VCaP (cell line): Measurements from ENCODE around the gene PARD3B.

Experiments used
- H3K27ac ChIP-seq: fragments of 450-650 bp; 2 replicates; pipeline ENCODE4 v1.5.1; 2017
- TF ChIP-seq, protein P1 (sequence below): fragments of 450-650 bp; conservative IDR thresholded peaks from 2 replicates; pipeline ENCODE4 v1.5.1; 2017; ENCODE audit warnings: mild to moderate bottlenecking, moderate library complexity

PARD3B gene

DNA sequence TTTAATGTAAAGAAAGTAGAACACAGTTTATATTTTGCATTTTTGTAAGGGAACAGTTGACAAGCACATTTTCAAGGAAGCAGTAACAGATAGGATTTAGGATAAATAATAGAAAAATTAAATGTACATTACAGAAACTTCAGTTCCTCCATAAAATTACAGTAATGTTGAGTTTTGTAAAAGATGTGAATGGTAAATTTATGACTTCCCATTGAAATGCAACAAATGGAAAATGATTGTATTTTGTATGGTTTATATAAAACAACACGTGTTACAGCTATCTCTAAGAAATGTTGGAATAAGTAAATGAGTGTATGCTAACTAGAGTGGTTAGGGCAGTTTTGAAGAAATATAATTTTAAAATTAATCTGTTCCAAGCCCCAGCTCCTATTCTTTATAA is 227.3 kb downstream of the PARD3B start:
- TF ChIP-seq, protein P1, sequence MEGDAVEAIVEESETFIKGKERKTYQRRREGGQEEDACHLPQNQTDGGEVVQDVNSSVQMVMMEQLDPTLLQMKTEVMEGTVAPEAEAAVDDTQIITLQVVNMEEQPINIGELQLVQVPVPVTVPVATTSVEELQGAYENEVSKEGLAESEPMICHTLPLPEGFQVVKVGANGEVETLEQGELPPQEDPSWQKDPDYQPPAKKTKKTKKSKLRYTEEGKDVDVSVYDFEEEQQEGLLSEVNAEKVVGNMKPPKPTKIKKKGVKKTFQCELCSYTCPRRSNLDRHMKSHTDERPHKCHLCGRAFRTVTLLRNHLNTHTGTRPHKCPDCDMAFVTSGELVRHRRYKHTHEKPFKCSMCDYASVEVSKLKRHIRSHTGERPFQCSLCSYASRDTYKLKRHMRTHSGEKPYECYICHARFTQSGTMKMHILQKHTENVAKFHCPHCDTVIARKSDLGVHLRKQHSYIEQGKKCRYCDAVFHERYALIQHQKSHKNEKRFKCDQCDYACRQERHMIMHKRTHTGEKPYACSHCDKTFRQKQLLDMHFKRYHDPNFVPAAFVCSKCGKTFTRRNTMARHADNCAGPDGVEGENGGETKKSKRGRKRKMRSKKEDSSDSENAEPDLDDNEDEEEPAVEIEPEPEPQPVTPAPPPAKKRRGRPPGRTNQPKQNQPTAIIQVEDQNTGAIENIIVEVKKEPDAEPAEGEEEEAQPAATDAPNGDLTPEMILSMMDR: no peak
- H3K27ac ChIP-seq: no peak overlapping the region

DNA sequence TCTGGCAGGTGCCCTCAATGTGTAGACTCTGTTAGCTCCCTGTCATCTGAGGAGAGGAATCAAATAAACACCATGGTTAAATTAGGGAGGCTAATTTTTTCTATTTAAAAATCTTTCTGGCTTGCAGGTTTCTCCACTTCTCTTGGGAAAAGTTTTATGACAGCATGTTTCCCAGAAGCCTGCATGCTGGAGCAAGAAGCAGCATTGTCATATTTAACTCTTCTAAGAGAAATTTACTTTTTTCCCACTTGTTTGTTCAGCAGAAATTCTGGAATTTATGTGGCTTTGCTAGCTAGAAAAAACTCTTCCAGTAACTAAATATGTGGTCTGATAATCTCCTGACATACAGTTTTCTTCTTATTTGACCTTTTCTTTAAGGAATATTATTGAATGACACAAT is 230.5 kb downstream of the PARD3B start:
- no peak overlapping the region for H3K27ac ChIP-seq
- TF ChIP-seq, protein P1: no peak

DNA sequence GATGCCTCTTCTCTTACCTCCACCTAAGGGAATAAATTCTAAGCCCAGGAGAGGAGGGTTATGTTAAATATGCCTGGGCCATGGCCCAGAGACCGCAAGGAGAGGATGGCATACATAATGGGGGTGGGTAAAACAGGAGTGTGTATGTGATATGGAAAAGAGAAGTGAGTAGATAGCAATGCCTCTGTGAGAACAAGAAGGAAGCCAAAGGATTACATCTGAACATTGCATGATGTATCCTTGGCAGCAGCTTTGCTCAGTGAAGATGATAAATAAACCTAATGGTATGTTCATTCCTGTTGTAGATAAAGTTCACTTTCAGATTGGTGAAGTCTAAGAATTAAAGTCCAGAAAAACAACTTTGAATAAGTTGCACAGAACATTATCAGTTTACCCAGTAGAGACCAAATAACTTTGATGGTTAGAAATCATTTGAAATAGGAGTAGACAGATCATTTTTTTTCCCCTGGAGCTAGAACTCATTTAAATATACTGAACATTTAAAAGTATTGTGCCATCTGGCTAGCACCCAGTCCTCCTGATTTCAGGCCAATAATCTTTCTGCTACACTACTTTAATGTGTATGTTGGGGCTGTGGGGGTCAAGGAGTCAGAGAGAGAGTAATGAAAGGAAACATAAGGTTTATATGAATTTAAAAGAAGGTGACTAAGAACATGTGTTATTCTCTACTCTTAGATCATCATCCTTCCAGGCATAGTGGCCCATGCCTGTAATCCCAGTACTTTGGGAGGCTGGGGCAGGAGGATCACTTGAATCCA is 231.7 kb downstream of the PARD3B start:
- no peak overlapping the region for H3K27ac ChIP-seq
- TF ChIP-seq, protein P1: no peak

DNA sequence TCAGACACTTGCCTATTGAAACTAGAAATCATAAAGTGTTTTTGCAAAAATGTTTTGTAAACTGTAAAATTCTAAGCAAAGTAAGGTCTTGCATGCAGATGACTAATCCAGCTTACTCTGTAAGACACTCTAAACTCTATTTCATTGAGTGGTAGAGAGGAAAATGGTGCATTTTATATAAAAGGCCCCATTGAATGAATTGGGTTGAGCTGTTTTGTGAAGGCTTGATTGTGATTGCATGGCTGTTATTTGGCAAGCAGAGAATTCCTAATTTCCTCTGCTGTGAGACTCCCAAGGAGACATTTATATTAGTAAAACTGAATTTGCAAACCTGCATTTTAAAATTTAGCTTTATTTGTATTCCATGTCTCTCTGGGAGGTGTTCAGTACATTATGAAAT is 234.5 kb downstream of the PARD3B start:
- TF ChIP-seq, protein P1: no peak
- H3K27ac ChIP-seq: no peak overlapping the region

DNA sequence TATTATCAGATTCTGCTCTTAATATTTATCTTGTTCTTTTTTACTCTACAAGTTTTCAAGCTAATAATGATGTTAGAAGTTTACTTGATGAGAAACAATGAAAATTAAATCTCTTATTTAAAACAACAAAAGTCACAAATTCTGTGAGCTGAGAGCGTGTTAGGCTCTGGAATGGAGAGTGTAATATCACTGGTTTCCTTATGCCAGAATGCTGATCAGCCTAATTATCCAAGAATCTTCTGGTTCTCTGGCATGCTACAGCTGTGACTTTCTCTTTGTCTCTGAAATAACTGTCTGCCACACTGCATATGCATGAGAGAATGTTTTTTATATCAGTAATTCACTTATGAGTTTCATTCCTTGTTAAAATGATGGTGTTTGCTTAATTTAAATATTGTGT is 236.7 kb downstream of the PARD3B start:
- no peak overlapping the region for H3K27ac ChIP-seq

DNA sequence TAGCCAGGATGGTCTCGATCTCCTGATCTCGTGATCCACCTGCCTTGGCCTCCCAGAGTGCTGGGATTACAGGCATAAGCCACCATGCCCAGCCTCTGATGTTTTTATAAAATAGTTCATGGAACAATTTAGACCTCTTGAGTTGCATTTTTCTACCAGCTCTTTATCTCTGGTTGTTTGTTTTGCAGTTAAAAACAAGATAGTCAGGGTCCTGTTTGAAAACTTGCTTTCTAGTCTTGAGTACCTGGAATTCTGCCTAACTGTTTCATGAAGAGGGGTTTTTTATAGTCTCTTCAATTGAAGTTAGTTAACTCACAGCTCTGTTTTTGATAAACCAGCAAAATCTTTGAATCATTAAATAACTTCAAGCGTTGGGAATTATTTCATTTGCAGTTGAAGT is 244.8 kb downstream of the PARD3B start:
- H3K27ac ChIP-seq: no peak overlapping the region
- TF ChIP-seq, protein P1: no peak

More for the DNA sequence above, 236.7 kb downstream of the PARD3B start:
- TF ChIP-seq, protein P1: no peak

DNA sequence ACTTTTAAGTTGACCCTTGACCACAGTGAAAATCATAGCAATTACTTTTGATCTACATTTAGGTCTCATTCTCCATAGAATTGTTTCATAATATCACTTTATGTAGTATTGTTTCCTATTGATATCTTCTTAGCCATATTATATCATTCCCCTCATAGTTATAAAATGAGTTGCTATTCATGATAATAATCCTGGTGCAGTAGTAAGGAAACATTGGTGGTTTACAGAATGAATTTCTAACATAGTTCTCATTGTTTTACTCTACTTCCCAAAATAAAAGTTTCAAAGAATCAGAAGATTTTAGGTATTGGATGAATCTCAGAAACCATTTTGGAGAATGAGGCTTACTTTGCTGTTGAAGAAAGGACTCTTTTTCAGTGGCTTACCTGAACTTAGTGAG is 246.0 kb downstream of the PARD3B start:
- TF ChIP-seq, protein P1: no peak
- no peak overlapping the region for H3K27ac ChIP-seq
